ENCODE results near the gene KRT75.

DNA sequence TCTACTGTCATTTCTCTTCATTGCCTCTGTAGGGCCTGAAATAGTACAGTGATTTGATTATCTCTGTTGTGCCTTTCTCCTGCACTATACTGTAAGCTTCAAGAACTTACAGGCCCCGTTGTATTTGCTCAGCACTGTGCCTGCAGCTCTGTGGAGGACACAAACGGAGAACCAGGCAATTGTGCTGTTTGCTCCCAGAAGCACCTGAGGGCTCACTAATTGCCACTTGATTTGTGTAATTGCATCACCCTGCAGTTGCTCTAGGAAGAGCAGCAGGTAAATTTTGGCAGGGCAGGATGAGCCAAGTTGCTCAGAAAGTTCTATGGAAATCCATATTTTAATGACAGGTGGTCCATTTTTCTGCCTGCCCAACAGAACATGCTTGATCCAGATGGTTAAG lies 16.4 kb downstream of the KRT75 start:
- TF ChIP-seq CTCF (IDR thresholded peaks at IDR 0.05) (no peak), POLR2A (IDR thresholded peaks at IDR 0.05) (no peak)

Data from testis (tissue), 2 donors.